Frontal cortex (tissue), 4 donors: ENCODE results near the gene FBXL2. TPM values are rescaled to one million over a fixed set of nuclear protein-coding genes. Genes with fewer than 3 reads are reported as not detected.
"Not testable (repeated sequence)": the region's sequence is repeated elsewhere in the genome, so short reads cannot be mapped to it uniquely, and the experiment has no call there.

Source experiments
- DNase-seq, 2 donors: peaks; one replicate each; pipeline ENCODE4 v3.0.0; 2012; ENCODE audit warnings: low spot score in 2 of 2
- FAIRE-seq: peaks from 2 replicates; lab custom pipeline; 2012; peaks lifted over from hg19 to GRCh38; lab: Jason Lieb, UNC
- total RNA-seq: library from RNA; depleted of rRNA; stranded (reverse); fragments of >200 nt; gene quantifications from one replicate; pipeline ENCODE4 v1.2.3, GENCODE V29; 2014
- donor health status: control.
- donor health status: control.
- donor health status: control.

The FBXL2 gene
- total RNA-seq, 1 donor from 2014 or later: 53.8 TPM

GRCh38 chr3:33377489-33377888 is 100.2 kb downstream of the FBXL2 start:
- FAIRE-seq (no peak), DNase-seq (no peak)

- FAIRE-seq: no peak
- DNase-seq: no peak
These were observed 100.7 kb downstream of the FBXL2 start for GRCh38 chr3:33377931-33378330.

- FAIRE-seq (no peak), DNase-seq (no peak)
These were observed 103.4 kb downstream of the FBXL2 start for GRCh38 chr3:33380653-33381052.

GRCh38 chr3:33383951-33384350 is 106.7 kb downstream of the FBXL2 start:
- FAIRE-seq (no peak), DNase-seq (no peak)

GRCh38 chr3:33385423-33385822 is 108.2 kb downstream of the FBXL2 start:
- FAIRE-seq (no peak), DNase-seq (no peak)

- FAIRE-seq: no peak
- no peak for DNase-seq
These were observed 109.4 kb downstream of the FBXL2 start for GRCh38 chr3:33386631-33387030.

GRCh38 chr3:33388374-33389100 is 111.3 kb downstream of the FBXL2 start:
- FAIRE-seq (no peak), DNase-seq (no peak)

GRCh38 chr3:33389908-33390307 is 112.7 kb downstream of the FBXL2 start:
- FAIRE-seq (no peak), DNase-seq (no peak)

- FAIRE-seq: no peak
- DNase-seq: no peak
These were observed 114.2 kb downstream of the FBXL2 start for GRCh38 chr3:33391255-33391995.

- FAIRE-seq: no peak
- no peak for DNase-seq
These were observed 114.9 kb downstream of the FBXL2 start for GRCh38 chr3:33392144-33392543.

- DNase-seq (no peak), FAIRE-seq (no peak)
These were observed 115.5 kb downstream of the FBXL2 start for GRCh38 chr3:33392703-33393125.

GRCh38 chr3:33394403-33395054 is 117.3 kb downstream of the FBXL2 start:
- no peak for DNase-seq
- FAIRE-seq: no peak

- no peak for FAIRE-seq
- no peak for DNase-seq
These were observed 118.7 kb downstream of the FBXL2 start for GRCh38 chr3:33395900-33396299.

- FAIRE-seq: no peak
- DNase-seq: no peak
These were observed 121.2 kb downstream of the FBXL2 start for GRCh38 chr3:33398410-33398809.

GRCh38 chr3:33401781-33402180 is 124.5 kb downstream of the FBXL2 start:
- no peak for FAIRE-seq
- DNase-seq: no peak

GRCh38 chr3:33402936-33403335 is 125.7 kb downstream of the FBXL2 start:
- FAIRE-seq (no peak), DNase-seq (no peak)

GRCh38 chr3:33403756-33404155 is 126.5 kb downstream of the FBXL2 start:
- DNase-seq (no peak), FAIRE-seq (no peak)

GRCh38 chr3:33410816-33411215 is 133.6 kb downstream of the FBXL2 start:
- not testable (repeated sequence) for FAIRE-seq, DNase-seq

GRCh38 chr3:33417066-33417673 is 139.9 kb downstream of the FBXL2 start:
- no peak for DNase-seq
- no peak for FAIRE-seq

- FAIRE-seq: no peak
- DNase-seq: no peak
These were observed 142.7 kb downstream of the FBXL2 start for GRCh38 chr3:33419948-33420347.

- FAIRE-seq: no peak
- DNase-seq: no peak
These were observed 143.7 kb downstream of the FBXL2 start for GRCh38 chr3:33420966-33421365.
